HepG2 (cell line): ENCODE results near the gene CD248. TPM values are rescaled to one million over a fixed set of nuclear protein-coding genes. Genes with fewer than 3 reads are reported as not detected.

Experiments
- ATF5 ChIP-seq: sonication (generic); formaldehyde crosslinking; IDR thresholded peaks from 2 replicates; pipeline ENCODE4 v1.4.0; 2020; ENCODE audit warnings: mild to moderate bottlenecking, low read depth, missing genetic modification reagents
- HIVEP1 ChIP-seq: sonication (generic); formaldehyde crosslinking; IDR thresholded peaks from 2 replicates; pipeline ENCODE4 v1.4.0; 2020; ENCODE audit warnings: mild to moderate bottlenecking, missing genetic modification reagents
- MAFK ChIP-seq, 2 experiments: IDR thresholded peaks in 1 of 2; conservative IDR thresholded peaks in 1 of 2; 2 replicates each; pipeline ENCODE4 v1.6.1; 2011; ENCODE audit warnings: improper control_type of control experiment in 2 of 2, low read length in 2 of 2
- MNT ChIP-seq: fragments of 450-650 bp; IDR thresholded peaks from 2 replicates; pipeline ENCODE4 v1.6.1; 2016
- NR2F6 ChIP-seq, 2 experiments: IDR thresholded peaks; 2 replicates each; pipeline ENCODE4 v1.6.1; 2016; ENCODE audit warnings: antibody characterized with exemption in 1 of 2, mild to moderate bottlenecking in 1 of 2
- RERE ChIP-seq: IDR thresholded peaks from 2 replicates; pipeline ENCODE4 v1.6.1; 2016; ENCODE audit warnings: low read depth, missing genetic modification reagents, missing compliant biosample characterization
- REST ChIP-seq, 2 experiments: IDR thresholded peaks; 2 replicates each; pipeline ENCODE4 v1.6.1; 2011 to 2012; ENCODE audit warnings: low read length in 2 of 2, borderline replicate concordance in 1 of 2, low read depth in 1 of 2, mild to moderate bottlenecking in 1 of 2, moderate library complexity in 1 of 2
- SETDB1 ChIP-seq: sonication (generic); formaldehyde crosslinking; IDR thresholded peaks from 2 replicates; pipeline ENCODE4 v1.5.1; 2020; ENCODE audit warnings: missing genetic modification reagents, mild to moderate bottlenecking, borderline replicate concordance
- SNAPC5 ChIP-seq: sonication (generic); formaldehyde crosslinking; IDR thresholded peaks from 2 replicates; pipeline ENCODE4 v1.8.1; 2023; ENCODE audit warnings: mild to moderate bottlenecking, missing genetic modification reagents, borderline replicate concordance
- SRSF9 ChIP-seq: fragments of 200-400 bp; formaldehyde crosslinking; IDR thresholded peaks from 2 replicates; pipeline ENCODE4 v1.6.1; 2018; ENCODE audit warnings: borderline replicate concordance, mild to moderate bottlenecking, low read depth, low read length; ENCODE audit not compliant: insufficient read depth, poor library complexity, severe bottlenecking
- ZNF329 ChIP-seq: sonication (generic); formaldehyde crosslinking; IDR thresholded peaks from 2 replicates; pipeline ENCODE4 v1.9.0; 2021; ENCODE audit warnings: low read depth, mild to moderate bottlenecking, missing genetic modification reagents
- ZNF547 ChIP-seq: sonication (generic); formaldehyde crosslinking; IDR thresholded peaks from 2 replicates; pipeline ENCODE4 v1.5.1; 2020; ENCODE audit warnings: mild to moderate bottlenecking, missing genetic modification reagents
- ZNF552 ChIP-seq: sonication (generic); formaldehyde crosslinking; IDR thresholded peaks from 2 replicates; pipeline ENCODE4 v1.9.0; 2022; ENCODE audit warnings: missing genetic modification reagents, mild to moderate bottlenecking, borderline replicate concordance
- ZNF75D ChIP-seq: sonication (generic); formaldehyde crosslinking; IDR thresholded peaks from 2 replicates; pipeline ENCODE4 v1.8.1; 2023; ENCODE audit warnings: missing genetic modification reagents, mild to moderate bottlenecking, borderline replicate concordance
- ZNF766 ChIP-seq: sonication (generic); formaldehyde crosslinking; IDR thresholded peaks from 2 replicates; pipeline ENCODE4 v1.5.0; 2020; ENCODE audit warnings: missing genetic modification reagents, borderline replicate concordance
- ZNF891 ChIP-seq: sonication (generic); formaldehyde crosslinking; IDR thresholded peaks from 2 replicates; pipeline ENCODE4 v1.5.0; 2020; ENCODE audit warnings: mild to moderate bottlenecking, missing genetic modification reagents
- polyA plus RNA-seq, 8 experiments: library from polyadenylated mRNA; depleted of rRNA in 3 of 8; stranded (reverse) in 7 of 8; unstranded in 1 of 8; fragments of >200 nt; fragmentation: Illumina TruSeq in 4 of 8; extraction: Trizol in 4 of 8; gene quantifications; 2 replicates each; pipeline versions ENCODE4 v1.2.1 to v1.2.3, GENCODE V29; 2011 to 2016; ENCODE audit warnings: low read depth in 4 of 8, missing spikeins in 1 of 8, mixed read lengths in 1 of 8; ENCODE audit not compliant: insufficient read depth in 1 of 8
- total RNA-seq, 5 experiments: library from RNA; depleted of rRNA; stranded (reverse); fragments of >200 nt; fragmentation: Illumina TruSeq; extraction: Trizol; gene quantifications; 2 replicates each; pipeline ENCODE4 v1.2.3, GENCODE V29; 2016; ENCODE audit warnings: low read depth in 1 of 5

Gene CD248
- total and polyA plus RNA-seq, 2 of the 13 experiments (the other 11 are each of a cell fraction or from before 2014, with no cell fraction given), result 0.25 to 0.35 TPM

- TF ChIP-seq SRSF9 (no peak), HIVEP1 (CRISPR knock-in tag) (no peak), RERE (CRISPR knock-in tag) (no peak), ZNF552 (0 out of 2 replicates have a peak, but pooled peaks have one; percentile 36), SNAPC5 (no peak), ZNF766 (CRISPR knock-in tag) (no peak), REST (IDR thresholded peaks at IDR 0.05; ENCODE audit: borderline replicate concordance in 1 of 2, low read depth in 1 of 2, low read length in 2 of 2) (peak in 1 of 2 experiments; percentile 22; a peak in 1 of 4 replicates), ZNF547 (no peak), ZNF891 (CRISPR knock-in tag) (no peak), MAFK (conservative IDR thresholded peaks at IDR 0.05 in 1 of 2, IDR thresholded peaks at IDR 0.05 in 1 of 2; ENCODE audit: low read length in 2 of 2) (no peak), ZNF75D (CRISPR knock-in tag) (no peak), ATF5 (no peak), NR2F6 (IDR thresholded peaks at IDR 0.05) (no peak), NR2F6 (CRISPR knock-in tag; IDR thresholded peaks at IDR 0.05) (peak; percentile 28; the same call in 1 of the 2 replicates), SETDB1 (no peak), MNT (no peak), ZNF329 (CRISPR knock-in tag) (no peak)
These were observed 4.1 kb downstream of the CD248 start (continued) for GRCh38 chr11:66312549-66313320.
